Prostate gland (tissue), 2 donors: ENCODE data around the gene SEC61A1. TPM values are rescaled to one million over a fixed set of nuclear protein-coding genes. Genes with fewer than 3 reads are reported as not detected.

ENCODE experiments used
- DNase-seq: peaks from one replicate; pipeline ENCODE4 v3.0.0-alpha.2; 2019; ENCODE audit warnings: low spot score
- H3K27ac ChIP-seq, 2 donors: fragments of 200-600 bp; sonication (generic); 2 replicates each; pipeline ENCODE4 v1.5.1; 2017 to 2019
- H3K27me3 ChIP-seq: fragments of 200-600 bp; sonication (generic); replicated peaks from 2 replicates; pipeline ENCODE4 v1.5.1; 2019; ENCODE audit not compliant: insufficient read depth
- H3K36me3 ChIP-seq, 2 donors: fragments of 200-600 bp; sonication (generic); 1 replicate in 1 of 2; 2 replicates in 1 of 2; pipeline versions ENCODE4 v1.5.1 to v1.8.1; 2017 to 2019
- H3K4me1 ChIP-seq: fragments of 200-600 bp; sonication (generic); replicated peaks from 2 replicates; pipeline ENCODE4 v1.5.1; 2019
- H3K4me3 ChIP-seq, 2 donors: fragments of 200-600 bp; sonication (generic); 2 replicates each; pipeline ENCODE4 v1.5.1; 2017 to 2019
- H3K9me3 ChIP-seq: fragments of 200-600 bp; sonication (generic); 2 replicates; pipeline ENCODE4 v1.5.1; 2017
- POLR2A ChIP-seq: fragments of 450-650 bp; IDR thresholded peaks from one replicate; pipeline ENCODE4 v1.6.1; 2016; ENCODE audit warnings: antibody characterized with exemption, mild to moderate bottlenecking
- POLR2AphosphoS5 ChIP-seq: sonication (generic); formaldehyde crosslinking; IDR thresholded peaks from one replicate; pipeline ENCODE4 v1.6.1; 2017; ENCODE audit warnings: antibody characterized with exemption
- WGBS: methylation state at CpG from one replicate; pipeline ENCODE4 v1.1.5; 2018; 5-methylcytosine and 5-hydroxymethylcytosine counted together
- intact Hi-C: fragments of 100-400 bp; cut with DNase I; formaldehyde crosslinking; loops from one replicate; pipeline ENCODE4 v1.14.2; 2022
- total RNA-seq, 2 donors: library from RNA; depleted of rRNA; stranded (reverse); fragments of >200 nt; gene quantifications; one replicate each; pipeline ENCODE4 v1.1.0, GENCODE V29; 2016
- TF ChIP-seq, protein P1 (sequence below), 4 experiments: fragments of 200-600 bp in 2 of 4; fragments of 450-650 bp in 2 of 4; sonication (generic) in 2 of 4; IDR thresholded peaks; 1 replicate in 3 of 4; 2 replicates in 1 of 4; pipeline ENCODE4 v1.5.1; 2016 to 2019; ENCODE audit warnings: antibody characterized with exemption in 4 of 4, mild to moderate bottlenecking in 2 of 4, moderate library complexity in 2 of 4

Gene SEC61A1
- total RNA-seq, 2 donors from 2014 or later = 166 to 195 TPM

DNA sequence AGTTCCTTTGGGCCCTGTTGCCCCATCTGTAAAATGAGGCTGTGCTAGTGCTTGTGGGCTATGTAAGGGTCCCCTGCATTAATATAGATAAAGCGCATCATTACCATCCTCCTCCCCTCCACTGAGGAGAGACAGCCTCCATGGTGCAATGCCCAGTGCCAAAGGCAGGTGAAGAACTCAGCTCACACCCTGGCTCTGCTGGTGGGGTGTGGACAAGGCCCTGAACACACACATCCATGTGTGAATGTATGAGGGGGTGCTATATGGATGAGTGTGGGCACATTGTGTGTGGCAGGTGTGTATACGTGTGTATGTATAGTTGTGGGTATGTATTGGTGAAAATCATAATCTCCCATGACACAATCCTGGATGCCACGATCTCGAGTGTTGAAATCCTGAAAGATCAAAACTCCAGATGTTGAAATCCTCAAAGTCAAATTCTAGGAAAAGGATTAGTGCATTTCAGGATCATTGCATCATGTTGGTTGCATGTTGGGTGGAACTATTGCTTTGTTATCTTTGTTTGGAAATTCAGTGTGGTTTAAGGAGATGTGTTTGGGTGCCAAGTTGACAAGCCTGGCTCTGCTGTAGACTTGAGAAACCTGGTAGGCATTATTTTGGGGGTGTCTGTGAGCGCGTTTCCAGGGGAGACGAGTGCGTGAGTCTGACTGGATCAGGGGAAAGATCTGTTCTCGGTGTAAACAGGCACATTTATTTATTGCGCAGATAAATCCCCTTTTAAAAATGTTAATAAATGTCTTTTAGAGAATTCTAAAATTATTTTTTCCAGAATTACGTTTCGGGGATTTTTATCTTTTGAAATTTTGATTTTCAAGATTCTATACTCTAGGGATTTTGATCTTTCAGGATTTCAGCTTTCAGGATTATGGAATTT is 42.0 kb upstream of the SEC61A1 start:
- no peak for DNase-seq
- no peaks in the 10 kb centered on the region for H3K27me3 ChIP-seq
- TF ChIP-seq, protein P1, sequence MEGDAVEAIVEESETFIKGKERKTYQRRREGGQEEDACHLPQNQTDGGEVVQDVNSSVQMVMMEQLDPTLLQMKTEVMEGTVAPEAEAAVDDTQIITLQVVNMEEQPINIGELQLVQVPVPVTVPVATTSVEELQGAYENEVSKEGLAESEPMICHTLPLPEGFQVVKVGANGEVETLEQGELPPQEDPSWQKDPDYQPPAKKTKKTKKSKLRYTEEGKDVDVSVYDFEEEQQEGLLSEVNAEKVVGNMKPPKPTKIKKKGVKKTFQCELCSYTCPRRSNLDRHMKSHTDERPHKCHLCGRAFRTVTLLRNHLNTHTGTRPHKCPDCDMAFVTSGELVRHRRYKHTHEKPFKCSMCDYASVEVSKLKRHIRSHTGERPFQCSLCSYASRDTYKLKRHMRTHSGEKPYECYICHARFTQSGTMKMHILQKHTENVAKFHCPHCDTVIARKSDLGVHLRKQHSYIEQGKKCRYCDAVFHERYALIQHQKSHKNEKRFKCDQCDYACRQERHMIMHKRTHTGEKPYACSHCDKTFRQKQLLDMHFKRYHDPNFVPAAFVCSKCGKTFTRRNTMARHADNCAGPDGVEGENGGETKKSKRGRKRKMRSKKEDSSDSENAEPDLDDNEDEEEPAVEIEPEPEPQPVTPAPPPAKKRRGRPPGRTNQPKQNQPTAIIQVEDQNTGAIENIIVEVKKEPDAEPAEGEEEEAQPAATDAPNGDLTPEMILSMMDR (IDR thresholded peaks at IDR 0.05) = no peak
- TF ChIP-seq POLR2AphosphoS5 (no peak), POLR2A (no peak)
- H3K36me3 ChIP-seq = no peaks in the 10 kb centered on the region
- H3K4me1 ChIP-seq = no peaks in the 10 kb centered on the region
- no peak overlapping the region for H3K27ac ChIP-seq
- 87% methylated on average over 12 of the region's 12 CpGs for WGBS
- no peaks in the 10 kb centered on the region for H3K9me3 ChIP-seq
- intact Hi-C loops = no loop called here
- H3K4me3 ChIP-seq = no peak overlapping the region

- Histone ChIP-seq H3K27me3 (no peaks in the 10 kb centered on the region), H3K36me3 (no peaks in the 10 kb centered on the region), H3K9me3 (no peaks in the 10 kb centered on the region), H3K4me1 (no peaks in the 10 kb centered on the region), H3K27ac (no peak overlapping the region), H3K4me3 (no peak overlapping the region)
- peak; percentile 36 for DNase-seq
- TF ChIP-seq POLR2AphosphoS5 (no peak), POLR2A (no peak)
- TF ChIP-seq, protein P1 (IDR thresholded peaks at IDR 0.05) = peak in 1 of 4 experiments; percentile 39
- intact Hi-C loops = no loop called here
- WGBS = 10% methylated on average over 12 of the region's 12 CpGs
Measured at GRCh38 chr3:128011140-128011539, 41.1 kb upstream of the SEC61A1 start.

DNA sequence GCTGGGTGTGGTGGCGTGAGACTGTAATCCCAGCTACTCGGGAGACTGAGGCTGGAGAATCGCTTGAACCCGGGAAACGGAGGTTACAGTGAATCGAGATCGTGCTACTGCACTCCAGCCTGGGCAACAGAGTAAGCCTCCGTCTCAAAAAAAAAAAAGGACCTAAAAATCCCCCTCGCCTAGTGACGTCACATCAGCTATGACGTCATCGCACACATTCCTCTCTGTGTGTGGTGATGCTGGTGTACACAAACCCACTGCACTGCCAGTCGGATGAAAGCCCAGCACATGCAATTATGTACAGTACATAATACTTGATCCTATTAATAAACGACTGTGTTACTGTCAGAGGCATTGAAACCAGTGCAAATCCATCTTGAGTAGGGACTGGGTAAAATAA is 40.2 kb upstream of the SEC61A1 start:
- Histone ChIP-seq H3K4me3 (no peak overlapping the region), H3K27ac (no peak overlapping the region), H3K4me1 (no peaks in the 10 kb centered on the region), H3K9me3 (no peaks in the 10 kb centered on the region), H3K36me3 (no peaks in the 10 kb centered on the region), H3K27me3 (no peaks in the 10 kb centered on the region)
- TF ChIP-seq POLR2AphosphoS5 = no peak
- no peak for TF ChIP-seq POLR2A
- TF ChIP-seq, protein P1 (IDR thresholded peaks at IDR 0.05) = no peak
- WGBS = 91% methylated on average over 14 of the region's 14 CpGs
- intact Hi-C loops = no loop called here
- DNase-seq = no peak

- Histone ChIP-seq H3K4me1 (no peaks in the 10 kb centered on the region), H3K36me3 (no peaks in the 10 kb centered on the region), H3K4me3 (no peak overlapping the region), H3K27ac (no peak overlapping the region), H3K9me3 (no peaks in the 10 kb centered on the region), H3K27me3 (no peaks in the 10 kb centered on the region)
- 97% methylated on average over 3 of the region's 3 CpGs for WGBS
- TF ChIP-seq, protein P1 (IDR thresholded peaks at IDR 0.05) = no peak
- TF ChIP-seq POLR2AphosphoS5 (no peak), POLR2A (no peak)
- no peak for DNase-seq
- intact Hi-C loops = no loop called here
Measured at GRCh38 chr3:128014548-128014947, 37.7 kb upstream of the SEC61A1 start.

DNA sequence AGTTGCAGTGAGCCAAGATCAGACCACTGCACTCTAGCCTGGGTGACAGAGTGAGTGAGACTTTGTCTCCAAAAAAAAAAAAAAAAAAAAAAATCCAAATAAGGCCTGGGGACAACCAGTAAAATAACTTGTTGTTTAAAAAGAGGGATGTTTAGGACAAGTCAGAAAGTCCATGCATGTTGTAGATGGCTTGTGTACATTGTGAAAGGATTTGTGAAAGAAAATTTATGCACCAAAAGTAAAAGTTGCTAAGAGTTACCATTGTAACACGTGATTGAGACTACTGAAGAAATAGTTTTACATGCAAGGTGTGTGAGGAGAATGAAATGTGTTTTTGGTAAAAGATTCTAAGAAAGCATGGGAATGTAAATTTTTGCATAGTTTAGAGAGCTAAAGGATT is 35.7 kb upstream of the SEC61A1 start:
- TF ChIP-seq POLR2AphosphoS5 (no peak), POLR2A (no peak)
- TF ChIP-seq, protein P1 (IDR thresholded peaks at IDR 0.05) = no peak
- intact Hi-C loops = no loop called here
- no peak overlapping the region for H3K27ac ChIP-seq
- no peak for DNase-seq
- H3K4me3 ChIP-seq = no peak overlapping the region
- WGBS = 90% methylated on average over 1 of the region's 1 CpG
- no peaks in the 10 kb centered on the region for H3K9me3 ChIP-seq
- no peaks in the 10 kb centered on the region for H3K27me3 ChIP-seq
- no peaks in the 10 kb centered on the region for H3K36me3 ChIP-seq
- H3K4me1 ChIP-seq = no peaks in the 10 kb centered on the region
